ENCODE measurements around the gene ATAD1.
A peak's percentile ranks its signal among the peaks of the same experiment; 100 is the strongest.
"Not testable (repeated sequence)": the region's sequence is repeated elsewhere in the genome, so short reads cannot be mapped to it uniquely, and the experiment has no call there.

The ATAD1 gene

GRCh38 chr10:87846711-87847110 lies 28.7 kb upstream of the ATAD1 start:
- DNase-seq (ENCODE audit: low read depth) = not testable (repeated sequence)

- DNase-seq (ENCODE audit: low read depth) = no peak
Observed at GRCh38 chr10:87846023-87846422, 28.0 kb upstream of the ATAD1 start.

- DNase-seq (ENCODE audit: low read depth) = no peak
Observed at GRCh38 chr10:87845624-87845998, 27.6 kb upstream of the ATAD1 start.

- DNase-seq (ENCODE audit: low read depth) = no peak
Observed at GRCh38 chr10:87844837-87845623, 27.0 kb upstream of the ATAD1 start.

- no peak for DNase-seq (ENCODE audit: low read depth)
Observed at GRCh38 chr10:87843714-87844113, 25.7 kb upstream of the ATAD1 start.

GRCh38 chr10:87842776-87843497 lies 24.9 kb upstream of the ATAD1 start:
- DNase-seq (ENCODE audit: low read depth) = no peak

- no peak for DNase-seq (ENCODE audit: low read depth)
Observed at GRCh38 chr10:87842220-87842641, 24.2 kb upstream of the ATAD1 start.

- no peak for DNase-seq (ENCODE audit: low read depth)
Observed at GRCh38 chr10:87841186-87841585, 23.2 kb upstream of the ATAD1 start.

GRCh38 chr10:87838650-87839049 lies 20.6 kb upstream of the ATAD1 start:
- no peak for DNase-seq (ENCODE audit: low read depth)

GRCh38 chr10:87837445-87837844 lies 19.4 kb upstream of the ATAD1 start:
- no peak for DNase-seq (ENCODE audit: low read depth)

- no peak for DNase-seq (ENCODE audit: low read depth)
Observed at GRCh38 chr10:87836098-87836497, 18.1 kb upstream of the ATAD1 start.

GRCh38 chr10:87829986-87830729 lies 12.1 kb upstream of the ATAD1 start:
- no peak for DNase-seq (ENCODE audit: low read depth)

- not testable (repeated sequence) for DNase-seq (ENCODE audit: low read depth)
Observed at GRCh38 chr10:87829051-87829450, 11.0 kb upstream of the ATAD1 start.

GRCh38 chr10:87827681-87828080 lies 9.7 kb upstream of the ATAD1 start:
- no peak for DNase-seq (ENCODE audit: low read depth)

GRCh38 chr10:87826653-87827052 lies 8.6 kb upstream of the ATAD1 start:
- no peak for DNase-seq (ENCODE audit: low read depth)

- DNase-seq (ENCODE audit: low read depth) = no peak
Observed at GRCh38 chr10:87819289-87819585, 1.2 kb upstream of the ATAD1 start.

- peak; percentile 50 for DNase-seq (ENCODE audit: low read depth)
Observed at GRCh38 chr10:87818505-87819288, 671 bp upstream of the ATAD1 start.

GRCh38 chr10:87816898-87817608 lies 973 bp downstream of the ATAD1 start:
- no peak for DNase-seq (ENCODE audit: low read depth)

- DNase-seq (ENCODE audit: low read depth) = no peak
Observed at GRCh38 chr10:87816163-87816897, 1.7 kb downstream of the ATAD1 start.

GRCh38 chr10:87804939-87805569 lies 13.0 kb downstream of the ATAD1 start:
- DNase-seq (ENCODE audit: low read depth) = no peak

Data from T follicular helper cell (primary cell).